ENCODE measurements around the gene RPS23.
A peak's percentile ranks its signal among the peaks of the same experiment; 100 is the strongest.
"Not testable (repeated sequence)": the region's sequence is repeated elsewhere in the genome, so short reads cannot be mapped to it uniquely, and the experiment has no call there.

Gene RPS23

GRCh38 chr5:82276800-82277612, 1.1 kb downstream of the RPS23 start:
- TF ChIP-seq CTCF (IDR thresholded peaks at IDR 0.05; ENCODE audit: low read depth, low read length): no peak
- peak overlapping the region; percentile 99 for H3K4me3 ChIP-seq (ENCODE audit: low read depth, low read length)

- TF ChIP-seq CTCF (IDR thresholded peaks at IDR 0.05; ENCODE audit: low read depth, low read length): no peak
Observed at GRCh38 chr5:82275216-82275664, 2.9 kb downstream of the RPS23 start.

GRCh38 chr5:82274343-82275211, 3.6 kb downstream of the RPS23 start:
- H3K4me3 ChIP-seq (ENCODE audit: low read depth, low read length): no peak overlapping the region
- no peak for TF ChIP-seq CTCF (IDR thresholded peaks at IDR 0.05; ENCODE audit: low read depth, low read length)

More at GRCh38 chr5:82275216-82275664, 2.9 kb downstream of the RPS23 start:
- H3K4me3 ChIP-seq (ENCODE audit: low read depth, low read length): no peak overlapping the region

GRCh38 chr5:82273426-82273825, 4.7 kb downstream of the RPS23 start:
- H3K4me3 ChIP-seq (ENCODE audit: low read depth, low read length): not testable (repeated sequence)

GRCh38 chr5:82272571-82273356, 5.4 kb downstream of the RPS23 start:
- H3K4me3 ChIP-seq (ENCODE audit: low read depth, low read length): not testable (repeated sequence)

GRCh38 chr5:82269363-82269762, 8.8 kb downstream of the RPS23 start:
- not testable (repeated sequence) for H3K4me3 ChIP-seq (ENCODE audit: low read depth, low read length)

- H3K4me3 ChIP-seq (ENCODE audit: low read depth, low read length): not testable (repeated sequence)
Observed at GRCh38 chr5:82267297-82267933, 10.7 kb downstream of the RPS23 start.

- TF ChIP-seq CTCF (IDR thresholded peaks at IDR 0.05; ENCODE audit: low read depth, low read length): no peak
- H3K4me3 ChIP-seq (ENCODE audit: low read depth, low read length): no peak overlapping the region
Observed at GRCh38 chr5:82265047-82265446, 13.1 kb downstream of the RPS23 start.

Data from WI38 (cell line).